Measurements from ENCODE around the gene CACNB1.

- TF ChIP-seq EZH2phosphoT487 (IDR thresholded peaks at IDR 0.05; ENCODE audit: insufficient read depth, low read depth) (no peak), EZH2 (IDR thresholded peaks at IDR 0.05; ENCODE audit: insufficient read depth, poor library complexity, severe bottlenecking) (no peak)
These were observed 12.0 kb upstream of the CACNB1 start for GRCh38 chr17:39209317-39210092.
